ENCODE measurements around the gene MACROD2. TPM values are rescaled to one million over a fixed set of nuclear protein-coding genes. Genes with fewer than 3 reads are reported as not detected.

MACROD2 gene
- polyA plus RNA-seq, 1 donor from 2014 or later, result 23.2 TPM

DNA sequence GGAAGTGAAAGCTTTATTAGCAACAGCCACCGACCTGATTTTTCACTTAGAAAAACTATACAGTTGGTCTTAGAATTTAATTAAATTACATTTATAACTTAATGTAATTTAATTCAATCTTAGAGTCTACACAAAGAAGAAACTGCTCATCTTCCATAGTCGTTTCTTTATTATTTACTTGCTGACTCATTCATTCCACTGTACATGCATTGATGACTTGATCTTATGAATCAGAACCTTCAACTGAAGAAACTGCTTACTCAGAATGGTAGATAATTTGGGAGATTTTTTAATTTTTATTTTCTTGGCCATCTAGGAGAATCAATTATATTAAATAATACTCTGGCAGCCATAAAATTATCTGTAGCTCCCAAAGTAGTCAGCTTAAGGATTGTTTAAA lies 1363.7 kb downstream of the MACROD2 start:
- Histone ChIP-seq H3K36me3 (ENCODE audit: insufficient read depth, low read length) (no peaks in the 10 kb centered on the region), H3K27ac (ENCODE audit: low read length) (no peak overlapping the region), H3K79me2 (replicated peaks; ENCODE audit: insufficient read depth, low read length) (no peaks in the 10 kb centered on the region), H3K9me2 (ENCODE audit: insufficient read depth, low read length) (no peaks in the 10 kb centered on the region), H4K20me1 (ENCODE audit: insufficient read depth) (no peaks in the 10 kb centered on the region), H3K27me3 (ENCODE audit: insufficient read depth, low read depth, low read length) (no peaks in the 10 kb centered on the region), H3K4me3 (ENCODE audit: low read length) (no peak overlapping the region), H3K9ac (ENCODE audit: low read length) (no peak overlapping the region), H2AFZ (ENCODE audit: low read depth, low read length) (no peak overlapping the region), H3K9me3 (ENCODE audit: low read length) (no peaks in the 10 kb centered on the region), H3F3A (ENCODE audit: insufficient read depth, low read length, poor library complexity, severe bottlenecking) (no peaks in the 10 kb centered on the region), H3K4me2 (ENCODE audit: low read length) (no peak overlapping the region)
- no peak for TF ChIP-seq TAF1 (IDR thresholded peaks at IDR 0.05; ENCODE audit: low read depth)
- TF ChIP-seq SMC3 (conservative IDR thresholded peaks at IDR 0.05; ENCODE audit: poor library complexity), result no peak
- TF ChIP-seq CTCF (IDR thresholded peaks at IDR 0.05; ENCODE audit: poor library complexity, severe bottlenecking), result no peak
- no peak for TF ChIP-seq REST (IDR thresholded peaks at IDR 0.05; ENCODE audit: borderline replicate concordance)
- no peak for TF ChIP-seq EZH2 (IDR thresholded peaks at IDR 0.05; ENCODE audit: borderline replicate concordance, insufficient read depth, low read length, poor library complexity, severe bottlenecking)
- no peak for TF ChIP-seq MXI1 (conservative IDR thresholded peaks at IDR 0.05; ENCODE audit: poor library complexity, severe bottlenecking)
- TF ChIP-seq POLR2AphosphoS5 (IDR thresholded peaks at IDR 0.05), result no peak

DNA sequence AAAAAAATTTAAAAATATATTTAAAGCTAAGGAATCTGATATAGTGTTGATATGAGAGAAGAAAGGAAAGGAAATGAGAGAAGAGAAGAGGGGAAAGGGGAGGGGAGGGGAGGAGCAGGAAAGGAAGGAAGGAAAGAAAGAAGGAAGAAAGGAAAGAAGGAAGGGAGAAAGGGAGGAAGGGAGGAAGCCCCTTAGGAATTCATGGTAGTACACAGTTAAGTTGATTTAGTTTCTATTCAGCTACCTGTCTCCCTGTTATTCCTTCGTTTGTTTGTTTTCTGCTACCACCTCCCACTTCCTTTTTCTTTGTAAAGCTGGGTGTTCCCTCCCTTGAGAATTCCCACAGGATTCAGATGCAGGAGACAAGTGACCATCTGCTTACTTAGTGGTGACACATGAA lies 1367.5 kb downstream of the MACROD2 start:
- Histone ChIP-seq H3K9ac (ENCODE audit: low read length) (no peak overlapping the region), H3K9me3 (ENCODE audit: low read length) (no peaks in the 10 kb centered on the region), H3K79me2 (replicated peaks; ENCODE audit: insufficient read depth, low read length) (no peaks in the 10 kb centered on the region), H3K27me3 (ENCODE audit: insufficient read depth, low read depth, low read length) (no peaks in the 10 kb centered on the region), H3K9me2 (ENCODE audit: insufficient read depth, low read length) (no peaks in the 10 kb centered on the region), H3F3A (ENCODE audit: insufficient read depth, low read length, poor library complexity, severe bottlenecking) (no peaks in the 10 kb centered on the region), H3K4me3 (ENCODE audit: low read length) (no peak overlapping the region), H3K4me2 (ENCODE audit: low read length) (no peak overlapping the region), H4K20me1 (ENCODE audit: insufficient read depth) (no peaks in the 10 kb centered on the region), H3K27ac (ENCODE audit: low read length) (no peak overlapping the region), H2AFZ (ENCODE audit: low read depth, low read length) (no peak overlapping the region), H3K36me3 (ENCODE audit: insufficient read depth, low read length) (no peaks in the 10 kb centered on the region)
- no peak for TF ChIP-seq RAD21 (conservative IDR thresholded peaks at IDR 0.05)
- no peak for TF ChIP-seq EP300 (conservative IDR thresholded peaks at IDR 0.05; ENCODE audit: poor library complexity, severe bottlenecking)
- no peak for TF ChIP-seq POLR2AphosphoS5 (IDR thresholded peaks at IDR 0.05)
- no peak for TF ChIP-seq REST (IDR thresholded peaks at IDR 0.05; ENCODE audit: borderline replicate concordance)
- no peak for TF ChIP-seq TAF1 (IDR thresholded peaks at IDR 0.05; ENCODE audit: low read depth)
- no peak for TF ChIP-seq CTCF (IDR thresholded peaks at IDR 0.05; ENCODE audit: poor library complexity, severe bottlenecking)
- no peak for TF ChIP-seq EZH2 (IDR thresholded peaks at IDR 0.05; ENCODE audit: borderline replicate concordance, insufficient read depth, low read length, poor library complexity, severe bottlenecking)
- no peak for TF ChIP-seq MXI1 (conservative IDR thresholded peaks at IDR 0.05; ENCODE audit: poor library complexity, severe bottlenecking)
- TF ChIP-seq SMC3 (conservative IDR thresholded peaks at IDR 0.05; ENCODE audit: poor library complexity), result no peak
